K562 (cell line): ENCODE data around the gene CYB5RL. TPM values are rescaled to one million over a fixed set of nuclear protein-coding genes. Genes with fewer than 3 reads are reported as not detected.

Source experiments
- BRF2 ChIP-seq: IDR thresholded peaks from 3 replicates; pipeline ENCODE4 v1.6.1; 2011; ENCODE audit warnings: borderline replicate concordance, mild to moderate bottlenecking; ENCODE audit not compliant: insufficient read length, insufficient read depth
- CLOCK ChIP-seq: fragments of 250-450 bp; sonication (Bioruptor Pico); IDR thresholded peaks from 2 replicates; pipeline ENCODE4 v1.4.0; 2020; ENCODE audit warnings: mild to moderate bottlenecking, moderate library complexity, borderline replicate concordance
- CREBBP ChIP-seq: IDR thresholded peaks from one replicate; pipeline ENCODE4 v1.6.1; 2012; ENCODE audit warnings: low read depth, mild to moderate bottlenecking, control low read depth, inconsistent platforms, low read length
- E2F3 ChIP-seq: fragments of 250-450 bp; sonication (Bioruptor Pico); IDR thresholded peaks from 2 replicates; pipeline ENCODE4 v1.4.0; 2020; ENCODE audit warnings: mild to moderate bottlenecking
- ELK1 ChIP-seq: sonication (generic); formaldehyde crosslinking; IDR thresholded peaks from 2 replicates; pipeline ENCODE4 v1.8.1; 2022; ENCODE audit warnings: missing genetic modification reagents
- HMBOX1 ChIP-seq: sonication (generic); IDR thresholded peaks from 2 replicates; pipeline ENCODE4 v1.6.1; 2016
- LCOR ChIP-seq: sonication (generic); formaldehyde crosslinking; IDR thresholded peaks from 2 replicates; pipeline ENCODE4 v1.8.0; 2022; ENCODE audit warnings: mild to moderate bottlenecking, missing genetic modification reagents
- MBD2 ChIP-seq: sonication (generic); IDR thresholded peaks from 2 replicates; pipeline ENCODE4 v1.6.1; 2016; ENCODE audit warnings: low read depth, borderline replicate concordance
- NCOR1 ChIP-seq: fragments of 450-650 bp; IDR thresholded peaks from 2 replicates; pipeline ENCODE4 v1.6.1; 2016; ENCODE audit warnings: mild to moderate bottlenecking, moderate library complexity
- RBM17 ChIP-seq: fragments of 200-400 bp; formaldehyde crosslinking; IDR thresholded peaks from 2 replicates; pipeline ENCODE4 v1.6.1; 2017; ENCODE audit warnings: low read depth, mild to moderate bottlenecking, low read length, borderline replicate concordance
- SAP30 ChIP-seq: fragments of 200-600 bp; sonication (generic); IDR thresholded peaks from 2 replicates; pipeline ENCODE4 v1.6.1; 2012; ENCODE audit warnings: borderline replicate concordance, low read depth, mild to moderate bottlenecking, moderate library complexity, low read length, control low read depth, inconsistent platforms; ENCODE audit not compliant: insufficient read depth, poor library complexity, severe bottlenecking
- SRSF3 ChIP-seq: fragments of 200-400 bp; formaldehyde crosslinking; IDR thresholded peaks from 2 replicates; pipeline ENCODE4 v1.6.1; 2016; ENCODE audit warnings: mild to moderate bottlenecking, low read length, moderate library complexity; ENCODE audit not compliant: insufficient read depth
- USF2 ChIP-seq: sonication (generic); formaldehyde crosslinking; IDR thresholded peaks from 2 replicates; pipeline ENCODE4 v1.5.0; 2020; ENCODE audit warnings: missing genetic modification reagents
- ZBTB17 ChIP-seq: fragments of 450-650 bp; formaldehyde crosslinking; IDR thresholded peaks from 2 replicates; pipeline ENCODE4 v1.4.0; 2020; ENCODE audit warnings: mild to moderate bottlenecking
- ZBTB8A ChIP-seq: fragments of 450-650 bp; IDR thresholded peaks from 2 replicates; pipeline ENCODE4 v1.6.1; 2018; ENCODE audit warnings: mild to moderate bottlenecking, moderate library complexity; ENCODE audit not compliant: partially characterized antibody
- ZNF239 ChIP-seq: fragments of 250-450 bp; sonication (Bioruptor Pico); IDR thresholded peaks from 2 replicates; pipeline ENCODE4 v1.4.0; 2020; ENCODE audit warnings: mild to moderate bottlenecking
- ZNF347 ChIP-seq: fragments of 450-650 bp; formaldehyde crosslinking; IDR thresholded peaks from 2 replicates; pipeline ENCODE4 v1.4.0; 2020; ENCODE audit warnings: low read depth, mild to moderate bottlenecking, moderate library complexity
- ZNF41 ChIP-seq: fragments of 250-450 bp; sonication (Bioruptor Pico); conservative IDR thresholded peaks from 2 replicates; pipeline ENCODE4 v1.4.0; 2020; ENCODE audit warnings: mild to moderate bottlenecking
- ZNF444 ChIP-seq: fragments of 250-450 bp; sonication (Bioruptor Pico); IDR thresholded peaks from 2 replicates; pipeline ENCODE4 v1.4.0; 2020; ENCODE audit warnings: mild to moderate bottlenecking, moderate library complexity
- ZNF511 ChIP-seq: sonication (generic); formaldehyde crosslinking; IDR thresholded peaks from 2 replicates; pipeline ENCODE4 v1.8.0; 2022; ENCODE audit warnings: mild to moderate bottlenecking, missing genetic modification reagents
- ZNF780A ChIP-seq: fragments of 250-450 bp; sonication (Bioruptor Pico); IDR thresholded peaks from 2 replicates; pipeline ENCODE4 v1.5.0; 2021; ENCODE audit warnings: mild to moderate bottlenecking
- polyA plus RNA-seq, 8 experiments: library from polyadenylated mRNA; depleted of rRNA in 4 of 8; stranded (reverse) in 5 of 8; unstranded in 3 of 8; fragments of >200 nt; fragmentation: Nextera tagmentation in 2 of 8; fragmentation: Illumina TruSeq in 1 of 8; extraction: Ambion mirVana in 2 of 8; extraction: Trizol in 1 of 8; gene quantifications; 2 replicates each; pipeline versions ENCODE4 v1.2.1 to v1.2.3, GENCODE V29; 2011 to 2014; ENCODE audit warnings: inconsistent platforms in 1 of 8, missing spikeins in 1 of 8
- total RNA-seq, 7 experiments: library from RNA; depleted of rRNA in 6 of 7; stranded (reverse); fragments of >200 nt in 6 of 7; fragmentation: Illumina TruSeq in 2 of 7; extraction: Trizol in 2 of 7; gene quantifications; 2 replicates each; pipeline versions ENCODE4 v1.2.1 to v1.2.3, GENCODE V29; 2011 to 2021; ENCODE audit warnings: low replicate concordance in 1 of 7

The CYB5RL gene
- total and polyA plus RNA-seq, 9 of the 15 experiments (the other 6 are each of a cell fraction or from before 2014, with no cell fraction given) = 7.9 to 18.0 (median 11.2) TPM

GRCh38 chr1:54199151-54199764 is 572 bp downstream of the CYB5RL start (continued):
- no peak for TF ChIP-seq CLOCK
- TF ChIP-seq NCOR1 = no peak
- no peak for TF ChIP-seq ELK1 (CRISPR knock-in tag)
- no peak for TF ChIP-seq BRF2
- TF ChIP-seq LCOR = no peak
- TF ChIP-seq E2F3 (CRISPR knock-in tag) = no peak
- TF ChIP-seq MBD2 = no peak
- no peak for TF ChIP-seq ZNF239 (CRISPR knock-in tag)
- TF ChIP-seq ZNF41 (CRISPR knock-in tag) = no peak
- TF ChIP-seq RBM17 = no peak
- TF ChIP-seq ZBTB8A = no peak
- TF ChIP-seq ZNF444 = no peak
- TF ChIP-seq ZNF347 = no peak
- no peak for TF ChIP-seq CREBBP
- TF ChIP-seq ZBTB17 (CRISPR knock-in tag) = no peak
- peak; percentile 27 for TF ChIP-seq SAP30
- no peak for TF ChIP-seq SRSF3
- no peak for TF ChIP-seq HMBOX1
- no peak for TF ChIP-seq USF2 (CRISPR knock-in tag)
- no peak for TF ChIP-seq ZNF780A (CRISPR knock-in tag)
- no peak for TF ChIP-seq ZNF511 (CRISPR knock-in tag)
